ENCODE data around the gene YIPF2.
"Not testable (repeated sequence)": the region's sequence is repeated elsewhere in the genome, so short reads cannot be mapped to it uniquely, and the experiment has no call there.

The YIPF2 gene

DNA sequence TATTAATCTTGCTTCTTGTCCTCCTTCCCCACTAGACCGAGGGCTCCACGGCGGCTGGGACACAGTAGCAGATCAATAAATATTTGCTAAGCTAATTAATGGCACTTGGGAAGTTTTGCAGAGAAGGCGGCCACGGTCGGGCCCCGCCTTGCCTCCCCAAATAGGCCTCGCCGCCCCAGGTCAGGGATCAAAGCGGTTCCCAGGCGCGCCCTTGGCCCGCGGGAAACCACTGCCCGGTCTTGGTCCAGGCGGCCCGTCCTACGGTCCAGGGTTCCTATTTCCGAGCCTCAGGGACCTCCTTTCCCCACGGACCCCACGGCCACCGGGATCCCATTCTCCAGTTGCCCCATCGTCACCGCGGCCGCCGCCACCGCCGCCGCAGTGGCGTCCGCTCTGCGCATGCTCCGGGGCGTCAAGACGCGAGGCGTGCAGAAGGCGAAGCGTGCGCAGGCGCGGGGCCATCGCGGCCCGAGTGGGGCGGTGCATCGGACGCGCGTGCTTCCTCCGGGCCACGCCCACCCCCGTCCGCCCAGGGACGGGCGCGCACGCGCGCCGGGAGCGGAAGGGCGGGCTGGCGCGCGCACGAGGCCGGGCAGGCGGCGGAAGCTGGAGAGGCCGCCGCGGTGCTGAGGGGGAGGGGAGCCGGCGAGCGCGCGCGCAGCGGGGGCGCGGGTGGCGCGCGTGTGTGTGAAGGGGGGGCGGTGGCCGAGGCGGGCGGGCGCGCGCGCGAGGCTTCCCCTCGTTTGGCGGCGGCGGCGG, 32.1 kb upstream of the YIPF2 start, which contains the start of gene SMARCA4:
TSS of gene SMARCA4 (plus strand) at position 717 of the 759 bp plus-strand sequence. CDS start 23,122 bp downstream, outside the sequence.
- Mint-ChIP-seq H3K4me3 (peak within 1 kb of the TSS; percentile 90), H3K4me1 (peaks cover 50% of the 10 kb centered on the region), H3K27me3 (no peaks in the 10 kb centered on the region), H3K27ac (peak within 1 kb of the TSS; percentile 90), H3K36me3 (peaks cover 3% of the 10 kb centered on the region), H3K9me3 (no peaks in the 10 kb centered on the region)
- CTCF ChIA-PET, result interaction anchor here (1.0 kb wide), 1 partner anchor 88 kb away, joined by 3 read pairs; no protein-coding TSS in a partner anchor
- DNase-seq, result peak; percentile 97

DNA sequence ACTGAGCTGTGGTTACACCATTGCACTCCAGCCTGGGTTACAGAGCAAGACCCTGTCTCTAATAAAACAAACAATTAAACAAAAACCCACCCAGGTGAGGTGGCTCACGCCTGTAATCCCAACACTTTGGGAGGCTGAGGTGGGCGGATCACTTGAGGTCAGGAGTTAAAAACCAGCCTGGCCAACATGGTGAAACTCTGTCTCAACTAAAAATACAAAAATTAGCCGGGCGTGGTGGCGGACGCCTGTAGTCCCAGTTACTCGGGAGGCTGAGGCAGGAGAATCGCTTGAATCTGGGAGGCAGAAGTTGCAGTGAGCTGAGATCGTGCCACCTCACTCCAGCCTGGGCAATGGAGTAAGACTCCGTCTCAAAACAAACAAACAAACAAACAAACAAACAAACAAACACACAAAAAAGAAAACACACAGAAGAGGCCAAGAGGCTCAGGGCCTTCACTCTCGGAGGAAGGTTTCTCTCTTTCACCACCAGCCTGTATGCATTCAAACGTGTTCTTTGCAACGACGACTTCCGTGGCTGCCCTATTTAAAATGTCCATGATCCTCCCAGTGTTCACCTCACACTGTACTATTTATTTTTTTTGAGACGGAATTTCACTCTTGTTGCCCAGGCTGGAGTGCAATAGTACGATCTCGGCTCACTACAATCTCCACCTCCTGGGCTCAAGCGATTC, 31.0 kb upstream of the YIPF2 start:
- CTCF ChIA-PET, result interaction anchor here (0.7 to 1.3 kb wide), 2 partner anchors 17 to 77 kb away, joined by 3 to 4 read pairs; no protein-coding TSS in a partner anchor
- peak overlapping the region; percentile 90 for H3K4me3 Mint-ChIP-seq
- peak overlapping the region; percentile 90 for H3K27ac Mint-ChIP-seq
- peaks cover 40% of the 10 kb centered on the region for H3K4me1 Mint-ChIP-seq
- not testable (repeated sequence) for H3K9me3 Mint-ChIP-seq, H3K36me3 Mint-ChIP-seq, H3K27me3 Mint-ChIP-seq, DNase-seq

DNA sequence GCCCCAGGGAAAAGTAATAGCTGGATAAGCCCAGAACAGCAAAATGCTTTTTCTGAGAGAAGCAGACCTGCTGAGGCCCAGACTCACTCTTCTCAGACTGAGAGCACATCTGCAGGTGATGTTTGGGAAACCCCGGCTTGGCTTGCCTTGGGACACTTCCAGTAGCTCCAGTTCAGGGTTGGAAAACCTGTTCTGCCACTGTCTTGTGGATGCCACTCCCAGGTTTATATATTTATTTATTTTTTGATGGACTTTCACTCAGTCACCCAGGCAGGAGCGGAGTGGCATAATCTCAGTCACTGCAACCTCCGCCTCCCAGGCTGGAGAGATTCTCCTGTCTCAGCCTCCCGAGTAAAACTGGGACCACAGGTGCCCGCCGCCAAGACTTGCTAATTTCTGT, 24.4 kb upstream of the YIPF2 start:
- no peaks in the 10 kb centered on the region for H3K4me1 Mint-ChIP-seq
- no peaks in the 10 kb centered on the region for H3K27me3 Mint-ChIP-seq
- no peaks in the 10 kb centered on the region for H3K9me3 Mint-ChIP-seq
- CTCF ChIA-PET, result no interaction called here
- no peak overlapping the region for H3K4me3 Mint-ChIP-seq
- H3K36me3 Mint-ChIP-seq, result no peaks in the 10 kb centered on the region
- no peak overlapping the region for H3K27ac Mint-ChIP-seq
- no peak for DNase-seq

DNA sequence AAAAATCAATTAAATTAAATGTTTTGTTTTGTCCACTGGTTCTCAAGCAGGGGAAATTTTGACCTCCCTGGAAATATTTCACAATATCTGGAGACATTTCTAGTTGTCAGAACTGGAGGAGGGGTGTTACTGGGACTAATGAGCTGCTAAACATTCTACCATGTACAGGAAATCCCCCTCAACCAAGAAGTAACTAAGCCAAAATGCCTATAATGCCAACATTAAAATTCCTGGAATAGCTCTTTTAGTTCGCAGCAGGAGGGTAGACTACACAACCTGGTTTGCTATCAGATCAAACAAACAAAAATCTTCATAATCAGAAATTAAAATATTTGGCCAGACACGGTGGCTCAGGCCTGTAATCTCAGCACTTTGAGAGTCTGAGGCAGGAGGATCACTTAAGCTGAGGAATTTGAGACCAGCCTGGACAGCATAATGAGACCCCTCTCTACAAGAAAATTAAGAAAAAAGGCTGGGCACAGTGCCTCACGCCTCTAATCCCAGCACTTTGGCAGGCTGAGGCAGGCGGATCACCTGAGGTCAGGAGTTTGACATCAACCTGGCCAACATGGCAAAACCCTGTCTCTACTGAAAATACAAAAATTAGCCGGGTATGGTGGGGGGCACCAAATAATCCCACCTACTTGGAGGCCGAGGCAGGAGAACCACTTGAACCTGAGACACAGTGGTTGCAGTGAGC, 18.7 kb upstream of the YIPF2 start:
- Mint-ChIP-seq H3K36me3 (no peaks in the 10 kb centered on the region), H3K27ac (no peak overlapping the region), H3K9me3 (no peaks in the 10 kb centered on the region), H3K4me1 (peaks cover 1% of the 10 kb centered on the region), H3K27me3 (no peaks in the 10 kb centered on the region), H3K4me3 (no peak overlapping the region)
- DNase-seq, result no peak
- CTCF ChIA-PET, result no interaction called here

DNA sequence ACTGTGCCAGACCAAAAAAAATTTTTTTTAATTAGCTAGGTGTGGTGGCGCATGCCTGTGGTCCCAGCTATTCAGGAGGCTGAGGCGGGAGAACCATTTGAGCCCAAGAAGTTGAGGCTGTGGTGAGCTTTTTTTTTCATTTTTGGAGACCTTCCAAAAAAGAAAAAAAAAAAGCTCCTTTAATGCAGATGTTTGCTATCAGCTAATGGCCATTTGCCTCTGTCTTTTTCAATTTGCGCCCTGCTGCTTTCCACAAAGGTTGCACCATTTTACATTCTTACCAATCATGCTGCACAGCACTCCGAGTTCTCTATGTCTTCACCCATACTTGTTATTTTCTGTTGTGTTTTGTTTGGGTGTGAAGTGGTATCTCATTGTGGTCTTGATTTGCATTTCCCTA, 16.8 kb upstream of the YIPF2 start:
- Mint-ChIP-seq H3K4me3 (no peak overlapping the region), H3K36me3 (no peaks in the 10 kb centered on the region), H3K27ac (no peak overlapping the region), H3K9me3 (no peaks in the 10 kb centered on the region), H3K27me3 (no peaks in the 10 kb centered on the region), H3K4me1 (peaks cover 4% of the 10 kb centered on the region)
- DNase-seq, result no peak
- CTCF ChIA-PET, result interaction anchor here (1.2 kb wide), 1 partner anchor 9 kb away, joined by 5 read pairs; no protein-coding TSS in a partner anchor

DNA sequence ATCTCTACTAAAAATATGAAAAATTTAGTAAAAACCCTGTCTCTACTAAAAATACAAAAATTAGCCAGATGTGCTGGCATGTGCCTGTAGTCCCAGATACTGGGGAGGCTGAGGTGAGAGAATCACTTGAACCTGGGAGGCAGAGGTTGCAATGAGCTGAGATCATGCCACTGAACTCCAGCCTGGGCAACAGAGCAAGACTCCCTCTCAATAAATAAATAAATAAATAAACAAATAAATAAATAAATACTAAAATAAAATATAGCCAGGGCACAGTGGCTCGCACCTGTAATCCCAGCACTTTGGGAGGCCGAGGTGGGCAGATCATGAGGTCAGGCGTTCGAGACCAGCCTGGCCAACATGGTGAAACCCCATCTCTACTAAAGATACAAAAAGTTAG, 15.0 kb upstream of the YIPF2 start:
- H3K27ac Mint-ChIP-seq, H3K4me3 Mint-ChIP-seq, CTCF ChIA-PET, H3K9me3 Mint-ChIP-seq, DNase-seq, H3K27me3 Mint-ChIP-seq, H3K36me3 Mint-ChIP-seq: not testable (repeated sequence)
- peaks cover 12% of the 10 kb centered on the region for H3K4me1 Mint-ChIP-seq

DNA sequence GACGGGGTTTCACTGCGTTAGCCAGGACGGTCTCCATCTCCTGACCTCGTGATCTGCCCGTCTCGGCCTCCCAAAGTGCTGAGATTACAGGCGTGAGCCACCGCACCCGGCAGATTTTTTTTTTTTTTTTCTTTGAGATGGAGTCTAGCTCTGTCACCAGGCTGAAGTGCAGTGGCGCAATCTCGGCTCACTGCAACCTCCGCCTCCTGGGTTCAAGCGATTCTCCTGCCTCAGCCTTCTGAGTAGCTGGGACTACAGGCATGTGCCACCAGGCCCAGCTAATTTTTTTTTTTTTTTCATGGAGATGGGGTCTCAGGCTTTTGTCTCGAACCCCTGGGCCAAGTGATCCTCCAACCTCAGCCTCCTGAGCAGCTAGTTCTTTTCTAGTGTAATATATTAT, 13.2 kb upstream of the YIPF2 start:
- DNase-seq, H3K27ac Mint-ChIP-seq, H3K36me3 Mint-ChIP-seq, H3K9me3 Mint-ChIP-seq, H3K27me3 Mint-ChIP-seq, H3K4me3 Mint-ChIP-seq: not testable (repeated sequence)
- H3K4me1 Mint-ChIP-seq, result peaks cover 17% of the 10 kb centered on the region
- CTCF ChIA-PET, result interaction anchor here (0.6 to 2.9 kb wide), 14 partner anchors 9 to 225 kb away, joined by 3 to 15 read pairs (median 4); no protein-coding TSS in a partner anchor

DNA sequence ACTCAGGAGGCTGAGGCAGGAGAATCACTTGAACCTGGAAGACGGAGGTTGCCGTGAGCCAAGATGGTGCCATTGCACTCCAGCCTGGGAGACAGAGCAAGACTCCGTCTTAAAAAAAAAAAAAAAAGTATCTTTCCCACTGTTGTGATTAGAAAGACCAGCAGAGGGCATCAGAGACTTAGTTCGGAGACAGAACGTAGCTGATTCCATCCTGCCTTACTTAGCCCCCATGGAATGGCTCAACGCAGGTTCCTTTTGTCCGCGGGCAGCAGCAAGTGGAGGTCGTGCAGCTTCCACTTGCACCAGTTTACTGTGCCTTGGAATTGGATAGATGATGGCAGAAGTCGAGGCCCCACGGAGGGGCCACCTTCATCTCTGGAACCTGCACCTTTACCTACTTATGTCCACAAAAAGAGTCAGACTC, 8.2 kb upstream of the YIPF2 start:
- no peaks in the 10 kb centered on the region for H3K27me3 Mint-ChIP-seq
- H3K4me3 Mint-ChIP-seq, result no peak overlapping the region
- CTCF ChIA-PET, result interaction anchor here (0.6 to 2.4 kb wide), 17 partner anchors 8 to 307 kb away, joined by 3 to 14 read pairs (median 4); partner anchors contain the start of genes TIMM29 and YIPF2
- peaks cover 4% of the 10 kb centered on the region for H3K36me3 Mint-ChIP-seq
- peak; percentile 49 for DNase-seq
- H3K27ac Mint-ChIP-seq, result no peak overlapping the region
- H3K4me1 Mint-ChIP-seq, result peaks cover 16% of the 10 kb centered on the region
- no peaks in the 10 kb centered on the region for H3K9me3 Mint-ChIP-seq

DNA sequence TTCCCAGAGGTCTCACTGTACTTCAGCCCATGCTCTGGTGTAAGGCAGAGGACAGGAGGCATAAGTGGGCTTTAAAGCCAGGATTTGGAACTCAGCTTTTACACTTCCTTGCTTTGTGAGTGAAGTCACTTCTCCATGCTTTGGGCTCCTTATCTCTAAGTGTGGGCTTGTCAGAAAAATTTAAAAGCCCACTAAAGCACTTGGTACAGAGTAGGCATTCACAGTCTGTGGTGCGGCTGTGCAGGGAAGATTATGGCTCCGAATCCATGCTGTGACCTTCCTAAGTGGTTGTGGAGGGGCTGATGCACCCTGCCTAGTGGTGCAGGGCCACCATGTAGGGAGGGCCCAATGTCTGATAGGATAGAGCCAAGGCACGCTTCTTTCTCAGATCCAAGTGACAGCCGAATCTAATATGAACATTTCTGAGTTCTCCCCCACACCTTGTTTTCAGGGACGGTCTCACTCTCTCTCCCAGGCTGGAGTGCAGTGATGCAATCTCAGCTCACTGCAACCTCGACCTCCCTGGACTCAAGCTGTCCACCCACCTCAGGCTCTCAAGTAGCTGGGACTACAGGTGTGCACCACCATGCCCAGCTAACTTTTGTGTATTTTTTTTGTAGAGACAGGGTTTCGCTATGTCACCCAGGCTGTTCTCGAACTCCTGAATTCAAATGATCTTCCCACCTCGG, 7.1 kb upstream of the YIPF2 start:
- Mint-ChIP-seq H3K4me3 (no peak overlapping the region), H3K4me1 (peaks cover 20% of the 10 kb centered on the region), H3K36me3 (peaks cover 7% of the 10 kb centered on the region), H3K27ac (no peak overlapping the region), H3K27me3 (no peaks in the 10 kb centered on the region), H3K9me3 (no peaks in the 10 kb centered on the region)
- DNase-seq, result no peak
- CTCF ChIA-PET, result interaction anchor here (0.6 to 2.4 kb wide), 7 partner anchors 8 to 100 kb away, joined by 3 to 14 read pairs (median 4); partner anchors contain the start of genes TIMM29 and YIPF2

DNA sequence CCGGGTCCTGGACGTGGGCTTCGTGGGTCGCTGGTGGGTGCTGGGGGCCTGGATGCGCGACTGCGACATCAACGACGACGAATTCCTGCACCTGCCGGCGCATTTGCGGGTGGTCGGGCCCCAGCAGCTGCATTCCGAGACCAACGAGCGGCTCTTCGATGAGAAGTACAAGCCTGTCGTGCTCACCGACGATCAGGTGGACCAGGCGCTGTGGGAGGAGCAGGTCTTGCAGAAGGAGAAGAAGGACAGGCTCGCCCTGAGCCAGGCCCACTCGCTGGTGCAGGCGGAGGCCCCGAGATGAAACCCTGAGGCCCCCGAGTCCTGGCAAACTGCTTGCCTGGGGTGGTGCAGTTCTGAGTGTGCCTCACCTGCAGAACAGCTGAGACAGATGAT, 959 bp upstream of the YIPF2 start:
- peaks cover 16% of the 10 kb centered on the region for H3K36me3 Mint-ChIP-seq

DNA sequence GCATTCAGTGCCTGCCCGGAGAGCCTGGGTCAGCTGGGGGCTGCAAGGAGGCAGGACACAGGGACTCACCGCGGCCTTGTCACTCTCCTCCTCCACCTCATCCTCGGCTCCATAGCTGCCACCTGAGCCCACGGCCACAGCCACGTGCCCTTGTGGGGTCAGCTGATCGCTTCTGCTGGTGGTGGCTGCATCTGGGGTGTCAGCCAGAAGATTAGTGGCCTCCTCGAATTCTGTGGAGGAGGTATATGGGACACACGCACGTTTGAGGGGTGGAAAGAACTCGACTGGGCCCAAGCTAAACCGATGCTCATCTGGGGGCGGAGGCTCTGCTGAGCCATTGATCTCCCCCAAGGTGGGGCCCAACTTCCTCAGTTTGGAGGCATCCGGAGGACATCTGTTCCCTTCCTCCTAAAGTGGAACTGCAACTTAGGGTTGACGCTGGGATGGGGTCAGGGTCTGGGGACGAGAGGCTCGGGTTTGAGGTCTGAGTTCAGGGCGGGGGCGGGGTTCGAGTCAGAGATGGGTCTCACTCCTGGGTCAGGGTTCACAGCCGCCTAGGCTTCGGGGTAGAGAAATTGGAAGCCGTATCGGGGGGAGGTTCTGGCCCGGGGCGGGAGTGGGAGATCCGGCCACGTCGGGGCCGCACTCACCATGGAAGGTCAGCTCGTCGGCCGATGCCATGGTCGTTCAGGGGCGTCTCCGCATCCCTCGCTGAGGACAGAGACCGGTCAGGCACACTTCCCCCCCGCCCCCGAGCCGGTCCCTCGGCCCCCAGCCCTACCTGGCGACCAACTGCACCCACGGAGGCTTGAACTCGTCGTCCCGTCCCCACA, 493 bp downstream of the YIPF2 start:
- no peak for DNase-seq
- H3K9me3 Mint-ChIP-seq, result no peaks in the 10 kb centered on the region
- peaks cover 33% of the 10 kb centered on the region for H3K4me1 Mint-ChIP-seq
- H3K27ac Mint-ChIP-seq, result peak overlapping the region; percentile 90
- peak overlapping the region; percentile 96 for H3K4me3 Mint-ChIP-seq
- CTCF ChIA-PET, result interaction anchor here (1.2 to 1.7 kb wide), 2 partner anchors 9 to 108 kb away, joined by 3 to 5 read pairs; no protein-coding TSS in a partner anchor
- H3K36me3 Mint-ChIP-seq, result peaks cover 20% of the 10 kb centered on the region
- no peaks in the 10 kb centered on the region for H3K27me3 Mint-ChIP-seq

More for the DNA sequence above, 959 bp upstream of the YIPF2 start:
- Mint-ChIP-seq H3K4me3 (peak overlapping the region; percentile 96), H3K4me1 (peaks cover 33% of the 10 kb centered on the region), H3K27me3 (no peaks in the 10 kb centered on the region), H3K27ac (peak overlapping the region; percentile 14), H3K9me3 (no peaks in the 10 kb centered on the region)
- DNase-seq, result no peak
- CTCF ChIA-PET, result interaction anchor here (0.6 to 1.3 kb wide), 2 partner anchors 13 to 1053 kb away, joined by 3 to 6 read pairs; no protein-coding TSS in a partner anchor

DNA sequence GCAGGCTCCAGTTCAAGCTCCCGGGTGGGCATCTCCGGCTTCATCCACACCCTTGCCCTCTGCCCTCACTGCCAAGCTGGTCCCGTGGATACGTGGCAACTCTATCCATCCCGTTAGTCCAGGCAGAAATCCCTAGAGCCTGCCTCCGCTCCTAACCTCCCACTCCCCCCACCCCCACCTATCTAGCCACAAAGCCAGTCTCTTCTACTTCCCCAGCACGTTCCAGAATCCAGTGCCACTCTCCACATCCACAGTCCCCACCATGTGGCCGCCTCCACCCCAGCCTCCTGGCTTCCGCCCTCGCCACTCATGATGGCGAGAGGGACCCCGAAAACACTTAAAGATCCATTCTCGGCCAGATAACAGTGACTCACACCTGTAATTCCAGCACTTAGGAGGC, 3.8 kb downstream of the YIPF2 start:
- Mint-ChIP-seq H3K4me1 (peaks cover 19% of the 10 kb centered on the region), H3K36me3 (peaks cover 24% of the 10 kb centered on the region), H3K4me3 (no peak overlapping the region), H3K9me3 (no peaks in the 10 kb centered on the region), H3K27ac (no peak overlapping the region), H3K27me3 (no peaks in the 10 kb centered on the region)
- no peak for DNase-seq
- CTCF ChIA-PET, result no interaction called here
